Measurements from ENCODE around the gene AMPD3. TPM values are rescaled to one million over a fixed set of nuclear protein-coding genes. Genes with fewer than 3 reads are reported as not detected.

The AMPD3 gene
- total RNA-seq, 1 donor from 2014 or later, result 2.2 TPM

DNA sequence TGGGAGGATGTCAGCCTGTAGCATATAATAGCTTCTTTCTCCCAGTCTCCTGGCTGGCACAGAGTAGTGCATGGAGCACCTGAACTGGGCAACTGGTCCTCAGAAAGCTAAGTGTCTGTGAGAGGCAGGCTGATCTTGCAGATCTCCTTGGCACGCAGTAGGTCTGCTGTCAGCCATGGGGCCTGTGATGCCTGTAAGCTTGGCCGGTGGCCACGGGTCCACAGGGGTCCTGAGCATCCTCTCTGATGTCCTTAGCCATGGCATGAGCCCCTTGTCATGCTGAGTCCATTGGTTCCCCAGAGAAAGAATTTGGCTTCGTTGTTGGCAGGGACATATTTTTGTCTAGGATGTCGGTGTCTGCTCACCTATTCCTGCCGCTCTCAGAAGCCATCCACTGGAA is 25.0 kb downstream of the AMPD3 start:
- H3K4me3 Mint-ChIP-seq (ENCODE audit: unreplicated experiment), result no peak overlapping the region
- no peak overlapping the region for H3K27ac Mint-ChIP-seq (ENCODE audit: unreplicated experiment)
- no peaks in the 10 kb centered on the region for H3K36me3 Mint-ChIP-seq (ENCODE audit: low read depth)
- TF ChIP-seq, protein P1, sequence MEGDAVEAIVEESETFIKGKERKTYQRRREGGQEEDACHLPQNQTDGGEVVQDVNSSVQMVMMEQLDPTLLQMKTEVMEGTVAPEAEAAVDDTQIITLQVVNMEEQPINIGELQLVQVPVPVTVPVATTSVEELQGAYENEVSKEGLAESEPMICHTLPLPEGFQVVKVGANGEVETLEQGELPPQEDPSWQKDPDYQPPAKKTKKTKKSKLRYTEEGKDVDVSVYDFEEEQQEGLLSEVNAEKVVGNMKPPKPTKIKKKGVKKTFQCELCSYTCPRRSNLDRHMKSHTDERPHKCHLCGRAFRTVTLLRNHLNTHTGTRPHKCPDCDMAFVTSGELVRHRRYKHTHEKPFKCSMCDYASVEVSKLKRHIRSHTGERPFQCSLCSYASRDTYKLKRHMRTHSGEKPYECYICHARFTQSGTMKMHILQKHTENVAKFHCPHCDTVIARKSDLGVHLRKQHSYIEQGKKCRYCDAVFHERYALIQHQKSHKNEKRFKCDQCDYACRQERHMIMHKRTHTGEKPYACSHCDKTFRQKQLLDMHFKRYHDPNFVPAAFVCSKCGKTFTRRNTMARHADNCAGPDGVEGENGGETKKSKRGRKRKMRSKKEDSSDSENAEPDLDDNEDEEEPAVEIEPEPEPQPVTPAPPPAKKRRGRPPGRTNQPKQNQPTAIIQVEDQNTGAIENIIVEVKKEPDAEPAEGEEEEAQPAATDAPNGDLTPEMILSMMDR (IDR thresholded peaks at IDR 0.05), result no peak
- H3K4me1 Mint-ChIP-seq (ENCODE audit: low read depth), result no peaks in the 10 kb centered on the region
- DNase-seq (ENCODE audit: low spot score), result no peak
- no peaks in the 10 kb centered on the region for H3K27me3 Mint-ChIP-seq (ENCODE audit: low read depth)
- H3K9me3 Mint-ChIP-seq (ENCODE audit: low read depth), result no peaks in the 10 kb centered on the region

DNA sequence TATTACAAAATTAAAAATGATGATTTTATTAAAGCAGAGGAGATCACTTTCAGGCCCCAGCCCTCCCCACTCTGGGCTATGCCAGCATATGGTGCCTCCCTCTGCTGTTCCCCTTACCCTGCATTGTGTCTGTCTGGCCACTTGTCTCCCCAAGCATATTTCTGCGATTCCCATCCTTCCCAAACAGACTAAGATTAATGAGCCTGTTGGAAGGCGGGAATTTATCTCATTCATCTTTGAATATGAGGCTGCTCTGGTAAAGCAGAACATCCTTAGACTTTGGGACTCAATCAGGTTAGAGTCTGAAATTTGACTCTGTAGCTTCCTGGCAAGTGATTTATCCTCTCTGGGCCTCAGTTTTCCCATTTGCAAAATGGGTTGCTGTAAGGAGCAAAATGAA is 25.7 kb downstream of the AMPD3 start:
- TF ChIP-seq, protein P1 (IDR thresholded peaks at IDR 0.05), result no peak
- Mint-ChIP-seq H3K27ac (ENCODE audit: unreplicated experiment) (no peak overlapping the region), H3K27me3 (ENCODE audit: low read depth) (no peaks in the 10 kb centered on the region), H3K4me1 (ENCODE audit: low read depth) (no peaks in the 10 kb centered on the region), H3K4me3 (ENCODE audit: unreplicated experiment) (no peak overlapping the region), H3K36me3 (ENCODE audit: low read depth) (no peaks in the 10 kb centered on the region), H3K9me3 (ENCODE audit: low read depth) (no peaks in the 10 kb centered on the region)
- DNase-seq (ENCODE audit: low spot score), result no peak

DNA sequence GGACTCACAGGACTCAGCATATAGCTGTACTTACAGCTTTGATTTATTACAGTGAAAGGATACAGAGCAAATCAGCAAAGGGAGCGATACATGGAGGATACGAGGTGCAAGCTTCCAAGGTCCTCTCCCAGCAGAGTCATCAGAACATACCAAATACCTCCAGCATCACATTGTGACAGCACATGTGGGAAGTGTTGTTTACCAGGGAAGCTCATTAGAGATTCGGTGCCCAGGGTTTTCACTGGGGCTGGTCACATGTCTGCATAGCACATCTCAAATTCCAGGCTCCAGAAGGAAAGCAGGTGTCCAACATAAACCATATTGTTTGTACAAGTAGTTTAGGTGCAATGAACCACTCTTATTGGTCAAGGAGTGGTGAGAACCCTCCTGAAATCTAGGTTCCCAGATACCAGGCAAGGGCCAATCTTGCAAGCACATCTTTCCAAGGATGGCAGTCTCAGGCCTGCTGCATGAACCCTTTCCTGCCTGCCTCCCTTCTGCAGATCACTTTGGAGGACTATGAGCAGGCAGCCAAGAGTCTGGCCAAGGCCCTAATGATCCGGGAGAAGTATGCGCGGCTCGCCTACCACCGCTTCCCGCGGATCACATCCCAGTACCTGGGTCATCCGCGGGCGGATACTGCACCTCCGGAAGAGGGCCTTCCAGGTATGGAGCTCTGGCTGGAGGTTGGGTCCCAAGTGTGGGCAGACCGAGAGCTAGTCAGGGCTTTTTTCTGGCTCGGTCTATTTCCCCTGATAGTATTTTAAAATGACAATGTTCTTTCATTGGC is 26.7 kb downstream of the AMPD3 start:
- Mint-ChIP-seq H3K4me3 (ENCODE audit: unreplicated experiment) (no peak overlapping the region), H3K36me3 (ENCODE audit: low read depth) (no peaks in the 10 kb centered on the region), H3K4me1 (ENCODE audit: low read depth) (no peaks in the 10 kb centered on the region), H3K27me3 (ENCODE audit: low read depth) (no peaks in the 10 kb centered on the region), H3K27ac (ENCODE audit: unreplicated experiment) (no peak overlapping the region), H3K9me3 (ENCODE audit: low read depth) (no peaks in the 10 kb centered on the region)
- TF ChIP-seq, protein P1 (IDR thresholded peaks at IDR 0.05), result no peak
- DNase-seq (ENCODE audit: low spot score), result no peak

DNA sequence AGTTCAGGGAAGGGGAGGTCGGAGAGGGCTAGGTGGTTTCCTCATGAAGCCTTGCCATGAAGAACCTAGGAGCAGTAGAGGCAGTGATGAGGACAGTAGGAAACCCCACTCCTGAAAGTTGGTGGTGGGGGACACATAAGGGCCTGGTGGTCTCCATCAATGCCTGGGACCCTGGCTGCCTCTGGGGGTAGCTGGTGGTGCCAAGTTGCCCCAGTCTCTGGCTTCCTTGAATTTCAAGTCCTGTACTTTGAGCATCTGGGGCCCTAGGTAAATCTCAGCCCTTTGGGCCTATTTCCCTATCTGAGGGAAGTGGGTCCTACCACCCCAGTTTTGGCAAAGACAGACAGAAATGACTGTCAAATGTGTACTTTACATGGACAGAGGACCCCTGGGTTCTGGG is 28.1 kb downstream of the AMPD3 start:
- no peaks in the 10 kb centered on the region for H3K9me3 Mint-ChIP-seq (ENCODE audit: low read depth)
- H3K27ac Mint-ChIP-seq (ENCODE audit: unreplicated experiment), result no peak overlapping the region
- no peaks in the 10 kb centered on the region for H3K36me3 Mint-ChIP-seq (ENCODE audit: low read depth)
- H3K4me1 Mint-ChIP-seq (ENCODE audit: low read depth), result no peaks in the 10 kb centered on the region
- DNase-seq (ENCODE audit: low spot score), result no peak
- no peak overlapping the region for H3K4me3 Mint-ChIP-seq (ENCODE audit: unreplicated experiment)
- TF ChIP-seq, protein P1 (IDR thresholded peaks at IDR 0.05), result no peak
- no peaks in the 10 kb centered on the region for H3K27me3 Mint-ChIP-seq (ENCODE audit: low read depth)

DNA sequence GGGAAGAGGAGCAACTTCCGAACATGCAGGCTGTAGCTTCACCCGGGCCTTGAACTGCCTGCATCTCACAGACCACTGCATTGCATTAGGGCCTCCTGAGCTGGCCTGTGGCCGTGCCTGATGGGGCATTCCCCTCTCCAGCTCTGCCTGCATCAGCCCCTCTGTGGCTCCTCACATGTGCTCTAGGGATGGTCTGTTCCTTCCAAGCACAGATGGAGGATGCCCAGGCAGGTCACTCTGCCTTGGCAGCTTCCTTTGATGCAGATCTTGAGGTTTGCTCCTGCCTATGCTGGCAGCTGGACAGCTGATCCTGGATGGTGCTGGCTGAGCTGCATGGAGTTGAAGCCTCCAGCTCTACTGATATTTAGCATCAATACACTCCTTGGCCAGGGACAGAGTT is 28.5 kb downstream of the AMPD3 start:
- TF ChIP-seq, protein P1 (IDR thresholded peaks at IDR 0.05), result no peak
- no peak for DNase-seq (ENCODE audit: low spot score)
- Mint-ChIP-seq H3K9me3 (ENCODE audit: low read depth) (no peaks in the 10 kb centered on the region), H3K4me1 (ENCODE audit: low read depth) (no peaks in the 10 kb centered on the region), H3K36me3 (ENCODE audit: low read depth) (no peaks in the 10 kb centered on the region), H3K4me3 (ENCODE audit: unreplicated experiment) (no peak overlapping the region), H3K27me3 (ENCODE audit: low read depth) (no peaks in the 10 kb centered on the region), H3K27ac (ENCODE audit: unreplicated experiment) (no peak overlapping the region)

Measured in chondrocyte (in vitro differentiated cells).